ENCODE measurements around the gene MAGI2.

The MAGI2 gene

GRCh38 chr7:78751253-78751652 is 702.2 kb downstream of the MAGI2 start:
- POLR2A ChIA-PET, result no interaction called here
- CTCF ChIA-PET, result no interaction called here
- DNase-seq (ENCODE audit: extremely low spot score), result no peak
- TF ChIP-seq, protein P1, sequence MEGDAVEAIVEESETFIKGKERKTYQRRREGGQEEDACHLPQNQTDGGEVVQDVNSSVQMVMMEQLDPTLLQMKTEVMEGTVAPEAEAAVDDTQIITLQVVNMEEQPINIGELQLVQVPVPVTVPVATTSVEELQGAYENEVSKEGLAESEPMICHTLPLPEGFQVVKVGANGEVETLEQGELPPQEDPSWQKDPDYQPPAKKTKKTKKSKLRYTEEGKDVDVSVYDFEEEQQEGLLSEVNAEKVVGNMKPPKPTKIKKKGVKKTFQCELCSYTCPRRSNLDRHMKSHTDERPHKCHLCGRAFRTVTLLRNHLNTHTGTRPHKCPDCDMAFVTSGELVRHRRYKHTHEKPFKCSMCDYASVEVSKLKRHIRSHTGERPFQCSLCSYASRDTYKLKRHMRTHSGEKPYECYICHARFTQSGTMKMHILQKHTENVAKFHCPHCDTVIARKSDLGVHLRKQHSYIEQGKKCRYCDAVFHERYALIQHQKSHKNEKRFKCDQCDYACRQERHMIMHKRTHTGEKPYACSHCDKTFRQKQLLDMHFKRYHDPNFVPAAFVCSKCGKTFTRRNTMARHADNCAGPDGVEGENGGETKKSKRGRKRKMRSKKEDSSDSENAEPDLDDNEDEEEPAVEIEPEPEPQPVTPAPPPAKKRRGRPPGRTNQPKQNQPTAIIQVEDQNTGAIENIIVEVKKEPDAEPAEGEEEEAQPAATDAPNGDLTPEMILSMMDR (IDR thresholded peaks at IDR 0.05; ENCODE audit: control extremely low read depth, extremely low read depth, low read depth, missing control alignments), result no peak

DNA sequence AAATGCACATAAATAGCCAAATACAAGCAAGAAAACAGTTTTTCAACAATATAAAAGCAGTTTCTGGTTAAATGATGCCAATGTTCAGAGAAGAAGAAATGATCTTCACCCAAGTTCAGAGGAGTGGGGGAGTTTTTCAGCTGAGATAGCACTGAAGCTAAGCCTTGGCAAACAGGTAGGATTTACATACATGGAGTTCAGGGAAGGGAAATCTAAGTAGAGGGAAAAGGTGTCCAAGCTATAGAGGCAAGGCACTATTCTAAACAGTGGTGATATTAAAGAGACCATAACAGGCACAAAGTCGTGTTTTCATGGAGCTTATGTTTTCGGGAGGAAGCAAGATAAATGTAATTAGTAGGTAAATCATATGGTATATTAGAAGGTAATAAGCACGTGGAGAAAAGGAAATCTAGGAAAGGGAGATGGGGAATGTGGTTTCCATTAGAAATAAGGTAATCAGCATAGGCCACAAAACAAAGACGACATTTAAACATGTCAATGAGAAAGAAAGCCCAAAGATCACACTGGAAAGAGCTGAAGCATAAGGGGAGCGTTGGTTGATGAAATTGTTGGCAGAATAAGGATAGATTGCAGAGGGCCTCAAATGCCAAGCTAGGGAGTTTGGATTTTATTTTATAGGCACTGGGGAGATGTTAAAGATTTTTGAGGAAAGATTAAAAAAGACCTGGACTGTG is 704.3 kb downstream of the MAGI2 start:
- ChIA-PET CTCF (interaction anchor here (0.9 kb wide), 1 partner anchor 23 kb away, joined by 3 read pairs; no protein-coding TSS in a partner anchor), POLR2A (no interaction called here)

DNA sequence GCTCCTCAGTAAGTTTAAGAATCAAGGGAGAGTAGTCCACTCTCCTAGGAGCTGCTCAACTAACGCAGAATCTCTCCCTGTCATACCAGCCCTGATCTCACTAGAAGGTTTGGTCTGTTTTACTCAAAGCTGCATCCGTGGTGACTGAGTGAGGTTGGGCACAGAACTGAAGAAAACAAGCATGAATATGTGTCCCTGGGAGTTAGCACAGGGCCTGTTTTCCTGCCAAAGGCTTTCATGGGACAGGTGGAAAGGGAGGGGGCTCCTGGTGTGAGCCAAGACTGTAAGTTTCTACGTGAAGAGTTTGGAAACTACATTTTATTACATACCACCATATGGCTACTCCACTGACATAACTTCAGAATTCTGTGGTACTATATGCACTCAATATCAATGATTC is 705.9 kb downstream of the MAGI2 start:
- POLR2A ChIA-PET, result no interaction called here
- TF ChIP-seq, protein P1 (IDR thresholded peaks at IDR 0.05; ENCODE audit: control extremely low read depth, extremely low read depth, low read depth, missing control alignments), result no peak
- CTCF ChIA-PET, result interaction anchor here (3.0 kb wide), 1 partner anchor 8 kb away, joined by 12 read pairs; no protein-coding TSS in a partner anchor
- no peak for DNase-seq (ENCODE audit: extremely low spot score)

More for the DNA sequence above, 704.3 kb downstream of the MAGI2 start:
- no peak for DNase-seq (ENCODE audit: extremely low spot score)
- TF ChIP-seq, protein P1 (IDR thresholded peaks at IDR 0.05; ENCODE audit: control extremely low read depth, extremely low read depth, low read depth, missing control alignments), result no peak

DNA sequence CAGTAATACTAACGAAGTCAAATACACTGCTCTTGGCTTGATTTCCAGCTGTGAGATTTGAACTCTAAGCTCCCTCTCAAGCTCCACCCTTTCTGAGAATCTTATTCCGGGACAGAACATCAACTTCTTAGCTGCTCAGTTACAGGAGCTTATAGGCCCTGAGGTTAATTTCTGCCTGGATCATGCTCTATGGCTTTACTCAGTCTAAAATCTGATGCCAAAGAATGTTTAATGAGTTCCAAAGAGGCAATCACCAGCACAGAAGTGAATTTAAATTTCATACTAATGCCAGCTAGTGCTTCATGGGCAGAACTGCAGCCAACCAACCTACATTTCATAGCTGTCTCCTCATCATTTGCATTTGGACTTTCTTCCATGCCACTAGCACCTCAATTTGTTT is 707.2 kb downstream of the MAGI2 start:
- POLR2A ChIA-PET, result no interaction called here
- CTCF ChIA-PET, result interaction anchor here (1.2 to 3.0 kb wide), 2 partner anchors 9 to 35 kb away, joined by 3 to 12 read pairs; no protein-coding TSS in a partner anchor
- TF ChIP-seq, protein P1 (IDR thresholded peaks at IDR 0.05; ENCODE audit: control extremely low read depth, extremely low read depth, low read depth, missing control alignments), result no peak
- DNase-seq (ENCODE audit: extremely low spot score), result no peak

DNA sequence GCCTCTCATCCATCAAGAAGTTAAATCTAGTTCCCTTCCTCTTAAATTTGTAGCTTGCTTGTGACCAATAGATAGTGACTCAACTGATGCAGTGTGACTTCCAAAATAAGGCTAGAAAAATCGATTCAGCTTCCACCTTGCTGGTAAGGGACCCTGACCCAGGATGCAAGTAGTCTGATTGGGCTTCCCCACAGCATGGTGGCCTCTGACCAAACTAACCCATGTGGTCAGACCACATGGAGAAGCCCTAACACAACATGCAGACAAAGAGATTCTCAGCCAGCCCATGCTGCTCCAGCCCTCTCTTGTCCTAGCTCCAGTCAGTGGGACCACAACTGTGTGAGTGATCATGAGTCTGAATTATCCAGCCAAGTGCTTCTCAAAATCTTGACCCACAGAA is 710.8 kb downstream of the MAGI2 start:
- DNase-seq (ENCODE audit: extremely low spot score), result no peak
- ChIA-PET POLR2A (no interaction called here), CTCF (interaction anchor here (0.7 to 1.2 kb wide), 2 partner anchors 15 to 25 kb away, joined by 3 read pairs; no protein-coding TSS in a partner anchor)
- TF ChIP-seq, protein P1 (IDR thresholded peaks at IDR 0.05; ENCODE audit: control extremely low read depth, extremely low read depth, low read depth, missing control alignments), result no peak

DNA sequence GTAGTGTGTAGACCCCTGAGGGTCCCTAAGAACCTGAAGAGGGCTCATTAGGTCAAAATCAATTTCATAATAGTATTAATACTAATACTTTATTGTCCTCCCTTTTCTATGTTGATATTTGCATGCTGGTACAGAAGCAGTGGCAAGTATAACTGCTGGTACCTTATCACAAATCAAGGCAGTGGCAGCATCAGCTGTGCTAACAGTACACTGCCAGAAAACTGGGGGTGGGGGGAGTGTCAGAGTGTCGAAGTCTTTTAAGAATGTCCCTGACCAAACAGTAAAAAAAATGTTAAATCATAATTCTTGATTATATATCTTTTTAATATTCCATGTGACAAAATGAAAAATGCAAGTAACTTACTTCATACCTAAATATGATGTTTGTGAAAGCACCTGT is 716.9 kb downstream of the MAGI2 start:
- POLR2A ChIA-PET, result no interaction called here
- TF ChIP-seq, protein P1 (IDR thresholded peaks at IDR 0.05; ENCODE audit: control extremely low read depth, extremely low read depth, low read depth, missing control alignments), result no peak
- no peak for DNase-seq (ENCODE audit: extremely low spot score)
- CTCF ChIA-PET, result no interaction called here
